B cell (primary cell): ENCODE measurements around the gene OR8S1. TPM values are rescaled to one million over a fixed set of nuclear protein-coding genes. Genes with fewer than 3 reads are reported as not detected.

ENCODE experiments used
- ATAC-seq: fragments of 200-7000 bp; cut with Tn5 transposase; one replicate; pipeline ENCODE4 v1.10.0; 2021; ENCODE audit warnings: low read depth, mild to moderate bottlenecking, moderate number of reproducible peaks, moderate library complexity
- CTCF ChIA-PET: fragments of 350-600 bp; sonication (Branson Sonifier 250); formaldehyde crosslinking; loops from one replicate; lab custom pipeline; 2021; ENCODE audit warnings: antibody characterized with exemption, inconsistent platforms; lab: Charles Lee
- POLR2A ChIA-PET: fragments of 350-600 bp; sonication (Branson Sonifier 250); formaldehyde crosslinking; loops from one replicate; lab custom pipeline; 2021; ENCODE audit warnings: antibody characterized with exemption; lab: Charles Lee
- DNase-seq: peaks from one replicate; pipeline ENCODE4 v3.0.0; 2013
- H2AFZ ChIP-seq: 2 replicates; pipeline ENCODE4 v1.6.1; 2012; ENCODE audit warnings: mild to moderate bottlenecking, low read depth, low read length; ENCODE audit not compliant: insufficient read depth, poor library complexity, severe bottlenecking
- H3K27ac ChIP-seq, 2 donors: 1 replicate in 1 of 2; 2 replicates in 1 of 2; pipeline ENCODE4 v1.5.1; 2012 to 2013; ENCODE audit warnings: low read length in 2 of 2, mild to moderate bottlenecking in 2 of 2, moderate library complexity in 1 of 2
- H3K27me3 ChIP-seq, 4 experiments: fragments of 200-600 bp in 1 of 4; sonication (generic) in 1 of 4; replicated peaks in 1 of 4; 1 replicate in 2 of 4; 2 replicates in 2 of 4; pipeline versions ENCODE4 v1.6.1 to v1.7.0; 2013 to 2016; ENCODE audit warnings: low read length in 3 of 4, mild to moderate bottlenecking in 2 of 4, mixed read lengths in 1 of 4, moderate library complexity in 1 of 4; ENCODE audit not compliant: insufficient read depth in 4 of 4, control insufficient read depth in 3 of 4; ENCODE audit errors: control extremely low read depth in 1 of 4
- H3K36me3 ChIP-seq, 2 experiments: replicated peaks in 1 of 2; 1 replicate in 1 of 2; 2 replicates in 1 of 2; pipeline versions ENCODE4 v1.6.1 to v1.7.1; 2013; ENCODE audit warnings: low read length in 1 of 2; ENCODE audit not compliant: insufficient read depth in 2 of 2, control insufficient read depth in 1 of 2; ENCODE audit errors: control extremely low read depth in 1 of 2, extremely low read depth in 1 of 2
- H3K4me1 ChIP-seq, 2 donors: fragments of 200-600 bp in 1 of 2; sonication (generic) in 1 of 2; 1 replicate in 1 of 2; 2 replicates in 1 of 2; pipeline versions ENCODE4 v1.5.1 to v1.6.1; 2013 to 2017; ENCODE audit warnings: low read length in 2 of 2; ENCODE audit not compliant: control insufficient read depth in 2 of 2, insufficient read depth in 2 of 2
- H3K4me2 ChIP-seq: replicated peaks from 2 replicates; pipeline ENCODE3; 2012; ENCODE audit warnings: mild to moderate bottlenecking, low read depth, low read length; ENCODE audit not compliant: poor library complexity, severe bottlenecking
- H3K4me3 ChIP-seq, 5 experiments: fragments of 200-600 bp in 1 of 5; sonication (generic) in 1 of 5; 1 replicate in 3 of 5; 2 replicates in 2 of 5; pipeline versions ENCODE4 v1.5.1 to v1.7.0; 2011 to 2016; ENCODE audit warnings: low read length in 4 of 5, mild to moderate bottlenecking in 4 of 5, low read depth in 2 of 5, control low read depth in 1 of 5, moderate library complexity in 1 of 5; ENCODE audit not compliant: insufficient read depth in 1 of 5; ENCODE audit errors: control extremely low read depth in 1 of 5, extremely low read depth in 1 of 5
- H3K79me2 ChIP-seq: fragments of 200-600 bp; sonication (generic); one replicate; pipeline ENCODE4 v1.6.0; 2016; ENCODE audit warnings: low read length; ENCODE audit not compliant: control insufficient read depth, insufficient read depth
- H3K9ac ChIP-seq: fragments of 200-600 bp; sonication (generic); 2 replicates; pipeline ENCODE4 v1.6.1; 2017; ENCODE audit warnings: mild to moderate bottlenecking, low read length, moderate library complexity
- H3K9me3 ChIP-seq, 3 donors: one replicate each; pipeline versions ENCODE4 v1.6.1 to v1.7.1; 2013; ENCODE audit warnings: low read length in 2 of 3; ENCODE audit not compliant: control insufficient read depth in 2 of 3, insufficient read depth in 1 of 3; ENCODE audit errors: control extremely low read depth in 1 of 3
- H4K20me1 ChIP-seq: 2 replicates; pipeline ENCODE4 v1.6.0; 2012; ENCODE audit warnings: mild to moderate bottlenecking, low read length; ENCODE audit not compliant: insufficient read depth, control insufficient read depth, poor library complexity, severe bottlenecking
- H3K27ac Mint-ChIP-seq: one replicate; pipeline ENCODE4 v1.8.0; 2021; ENCODE audit warnings: mixed read lengths
- H3K27me3 Mint-ChIP-seq: one replicate; pipeline ENCODE4 v1.8.0; 2021; ENCODE audit warnings: mixed read lengths
- H3K4me1 Mint-ChIP-seq: one replicate; pipeline ENCODE4 v1.8.0; 2021; ENCODE audit warnings: mixed read lengths
- H3K4me3 Mint-ChIP-seq: one replicate; pipeline ENCODE4 v1.8.0; 2021; ENCODE audit warnings: mixed read lengths
- H3K9me3 Mint-ChIP-seq: one replicate; pipeline ENCODE4 v1.8.0; 2022; ENCODE audit warnings: mixed read lengths; ENCODE audit not compliant: insufficient read depth
- EZH2 ChIP-seq: IDR thresholded peaks from 2 replicates; pipeline ENCODE4 v1.6.1; 2012; ENCODE audit warnings: borderline replicate concordance, low read depth, mild to moderate bottlenecking, moderate library complexity, low read length; ENCODE audit not compliant: insufficient read depth, poor library complexity, severe bottlenecking
- WGBS: methylation state at CpG from one replicate; pipeline ENCODE4 v1.1.5; 2013; ENCODE audit warnings: missing lambda C conversion rate; ENCODE audit not compliant: insufficient coverage; 5-methylcytosine and 5-hydroxymethylcytosine counted together
- intact Hi-C: fragments of 100-400 bp; cut with micrococcal nuclease; formaldehyde crosslinking; loops from one replicate; pipeline ENCODE4 v1.10.0; 2022
- polyA plus RNA-seq: library from polyadenylated mRNA; depleted of rRNA; stranded (reverse); fragments of >200 nt; gene quantifications from 2 replicates; pipeline ENCODE4 v1.2.3, GENCODE V29; 2012
- total RNA-seq, 2 donors: library from RNA; stranded (reverse); fragments of 120-200 nt in 1 of 2; gene quantifications; 1 replicate in 1 of 2; 2 replicates in 1 of 2; pipeline versions ENCODE4 v1.2.3 to v1.2.4, GENCODE V29; 2013 to 2022
- TF ChIP-seq, protein P1 (sequence below): fragments of 200-600 bp; IDR thresholded peaks from one replicate; pipeline ENCODE4 v1.8.0; 2022; ENCODE audit warnings: antibody characterized with exemption, mild to moderate bottlenecking

OR8S1 gene
- total and polyA plus RNA-seq, 2 donors (not counting 1 experiment from before 2014, with no cell fraction given): not detected

DNA sequence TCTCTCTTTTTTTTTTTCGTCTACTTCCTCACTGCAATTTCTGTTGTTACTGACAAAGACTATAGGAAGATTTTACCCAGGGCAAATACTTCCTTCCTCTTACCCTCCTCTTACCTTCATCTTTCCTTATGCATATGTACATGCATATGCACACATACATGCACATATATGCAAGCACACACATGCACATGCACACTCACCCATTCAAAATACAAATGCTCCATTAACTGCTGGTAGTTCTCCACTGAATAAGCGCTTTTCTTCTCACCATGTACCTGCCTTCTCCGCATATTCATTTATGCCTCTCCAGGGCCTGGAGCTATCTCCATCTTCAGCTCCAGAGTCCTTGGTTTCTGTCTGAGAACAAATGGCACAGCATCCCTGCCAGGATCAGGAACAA lies 42.5 kb upstream of the OR8S1 start:
- Histone ChIP-seq H3K9ac (no peak overlapping the region), H2AFZ (no peak overlapping the region), H3K4me1 (no peaks in the 10 kb centered on the region), H3K27ac (no peak overlapping the region), H3K4me2 (no peak overlapping the region), H3K4me3 (no peak overlapping the region), H3K9me3 (no peaks in the 10 kb centered on the region), H3K79me2 (no peaks in the 10 kb centered on the region), H3K36me3 (no peaks in the 10 kb centered on the region), H4K20me1 (no peaks in the 10 kb centered on the region), H3K27me3 (peaks cover 0 to 4% (median 1%) of the 10 kb centered on the region in 4 experiments)
- TF ChIP-seq, protein P1, sequence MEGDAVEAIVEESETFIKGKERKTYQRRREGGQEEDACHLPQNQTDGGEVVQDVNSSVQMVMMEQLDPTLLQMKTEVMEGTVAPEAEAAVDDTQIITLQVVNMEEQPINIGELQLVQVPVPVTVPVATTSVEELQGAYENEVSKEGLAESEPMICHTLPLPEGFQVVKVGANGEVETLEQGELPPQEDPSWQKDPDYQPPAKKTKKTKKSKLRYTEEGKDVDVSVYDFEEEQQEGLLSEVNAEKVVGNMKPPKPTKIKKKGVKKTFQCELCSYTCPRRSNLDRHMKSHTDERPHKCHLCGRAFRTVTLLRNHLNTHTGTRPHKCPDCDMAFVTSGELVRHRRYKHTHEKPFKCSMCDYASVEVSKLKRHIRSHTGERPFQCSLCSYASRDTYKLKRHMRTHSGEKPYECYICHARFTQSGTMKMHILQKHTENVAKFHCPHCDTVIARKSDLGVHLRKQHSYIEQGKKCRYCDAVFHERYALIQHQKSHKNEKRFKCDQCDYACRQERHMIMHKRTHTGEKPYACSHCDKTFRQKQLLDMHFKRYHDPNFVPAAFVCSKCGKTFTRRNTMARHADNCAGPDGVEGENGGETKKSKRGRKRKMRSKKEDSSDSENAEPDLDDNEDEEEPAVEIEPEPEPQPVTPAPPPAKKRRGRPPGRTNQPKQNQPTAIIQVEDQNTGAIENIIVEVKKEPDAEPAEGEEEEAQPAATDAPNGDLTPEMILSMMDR: no peak
- no peak for TF ChIP-seq EZH2
- peaks cover 4% of the 10 kb centered on the region for H3K9me3 Mint-ChIP-seq
- no CpG with 5 or more reads among the region's 3 CpGs for WGBS
- ATAC-seq (no peak), DNase-seq (no peak)
- no peaks in the 10 kb centered on the region for H3K4me1 Mint-ChIP-seq
- CTCF ChIA-PET: no interaction called here
- peaks cover 19% of the 10 kb centered on the region for H3K27me3 Mint-ChIP-seq
- H3K4me3 Mint-ChIP-seq: no peak overlapping the region
- POLR2A ChIA-PET: no interaction called here
- intact Hi-C loops: no loop called here
- no peak overlapping the region for H3K27ac Mint-ChIP-seq

DNA sequence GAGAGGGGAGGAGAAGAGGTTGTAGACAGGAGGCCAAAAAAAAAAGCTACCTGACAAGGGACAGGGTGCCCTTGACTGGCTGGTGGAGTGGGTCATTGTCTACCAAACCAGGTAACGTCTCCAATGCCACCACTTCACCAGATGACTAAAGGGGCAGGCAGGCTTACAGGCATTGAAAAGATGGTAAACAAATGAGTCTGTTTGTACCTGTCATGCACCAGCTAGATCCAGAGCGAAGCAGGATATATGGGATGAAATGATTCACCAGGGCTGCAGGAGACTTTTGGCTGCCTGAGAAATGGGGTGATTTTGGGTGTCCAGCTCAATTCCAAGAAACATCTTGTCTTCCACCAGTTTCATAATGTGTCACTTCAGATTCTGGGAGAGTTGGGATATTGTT lies 39.2 kb upstream of the OR8S1 start:
- Histone ChIP-seq H3K36me3 (no peaks in the 10 kb centered on the region), H3K9ac (no peak overlapping the region), H4K20me1 (no peaks in the 10 kb centered on the region), H3K4me2 (no peak overlapping the region), H2AFZ (no peak overlapping the region), H3K27me3 (peaks cover 0 to 7% (median 2%) of the 10 kb centered on the region in 4 experiments), H3K27ac (no peak overlapping the region), H3K4me1 (no peaks in the 10 kb centered on the region), H3K9me3 (no peaks in the 10 kb centered on the region), H3K79me2 (no peaks in the 10 kb centered on the region), H3K4me3 (no peak overlapping the region)
- peaks cover 26% of the 10 kb centered on the region for H3K27me3 Mint-ChIP-seq
- no peaks in the 10 kb centered on the region for H3K9me3 Mint-ChIP-seq
- CTCF ChIA-PET: no interaction called here
- no peak for ATAC-seq
- H3K4me1 Mint-ChIP-seq: no peaks in the 10 kb centered on the region
- no peak overlapping the region for H3K4me3 Mint-ChIP-seq
- intact Hi-C loops: no loop called here
- no peak for DNase-seq
- TF ChIP-seq, protein P1: no peak
- TF ChIP-seq EZH2: no peak
- POLR2A ChIA-PET: no interaction called here
- WGBS: 83% methylated on average over 2 of the region's 2 CpGs
- no peak overlapping the region for H3K27ac Mint-ChIP-seq
